GM11168 (cell line): ENCODE results near the gene CCDC80.
"Not testable (repeated sequence)": the region's sequence is repeated elsewhere in the genome, so short reads cannot be mapped to it uniquely, and the experiment has no call there.

Source experiments
- in situ Hi-C: fragments of 300-500 bp; cut with MboI; formaldehyde crosslinking; loops from one replicate; pipeline ENCODE4 v1.12.0; 2022; ENCODE audit warnings: low sequenced_read_pairs; ENCODE audit not compliant: unreplicated experiment

The CCDC80 gene

GRCh38 chr3:112670824-112671223 lies 29.9 kb upstream of the CCDC80 start:
- in situ Hi-C loops: no loop called here

GRCh38 chr3:112667599-112667998 lies 26.7 kb upstream of the CCDC80 start:
- in situ Hi-C loops: no loop called here

- in situ Hi-C loops: not testable (repeated sequence)
These were observed 24.1 kb upstream of the CCDC80 start for GRCh38 chr3:112665009-112665408.

GRCh38 chr3:112656043-112656442 lies 15.1 kb upstream of the CCDC80 start:
- in situ Hi-C loops: no loop called here

GRCh38 chr3:112654979-112655378 lies 14.0 kb upstream of the CCDC80 start:
- in situ Hi-C loops: no loop called here

- in situ Hi-C loops: no loop called here
These were observed 13.5 kb upstream of the CCDC80 start for GRCh38 chr3:112654492-112654891.

- in situ Hi-C loops: no loop called here
These were observed 12.9 kb upstream of the CCDC80 start for GRCh38 chr3:112653881-112654300.

- in situ Hi-C loops: no loop called here
These were observed 12.4 kb upstream of the CCDC80 start for GRCh38 chr3:112653209-112653871.

- in situ Hi-C loops: no loop called here
These were observed 10.6 kb upstream of the CCDC80 start for GRCh38 chr3:112651516-112651915.

- in situ Hi-C loops: no loop called here
These were observed 10.1 kb upstream of the CCDC80 start for GRCh38 chr3:112651071-112651470.

GRCh38 chr3:112650482-112650881 lies 9.5 kb upstream of the CCDC80 start:
- in situ Hi-C loops: no loop called here

- in situ Hi-C loops: loop anchor here (10.0 kb wide), 2 partner anchors 85 to 175 kb away; no protein-coding TSS in a partner anchor
These were observed 8.5 kb upstream of the CCDC80 start for GRCh38 chr3:112649478-112649735.

- in situ Hi-C loops: loop anchor here (10.0 kb wide), 2 partner anchors 88 to 178 kb away; no protein-coding TSS in a partner anchor
These were observed 6.2 kb upstream of the CCDC80 start for GRCh38 chr3:112647122-112647521.

GRCh38 chr3:112646623-112647022 lies 5.7 kb upstream of the CCDC80 start:
- in situ Hi-C loops: loop anchor here (10.0 kb wide), 2 partner anchors 88 to 178 kb away; no protein-coding TSS in a partner anchor

GRCh38 chr3:112644453-112644852 lies 3.5 kb upstream of the CCDC80 start:
- in situ Hi-C loops: loop anchor here (5.0 to 10.0 kb wide), 3 partner anchors 90 to 333 kb away; partner anchors contain the start of gene CD200R1

- in situ Hi-C loops: loop anchor here (5.0 to 10.0 kb wide), 3 partner anchors 91 to 334 kb away; partner anchors contain the start of gene CD200R1
These were observed 2.8 kb upstream of the CCDC80 start for GRCh38 chr3:112643621-112644240.

- in situ Hi-C loops: loop anchor here (5.0 to 10.0 kb wide), 3 partner anchors 92 to 334 kb away; partner anchors contain the start of gene CD200R1
These were observed 2.1 kb upstream of the CCDC80 start for GRCh38 chr3:112642912-112643506.

GRCh38 chr3:112640276-112640929 lies 540 bp downstream of the CCDC80 start:
- in situ Hi-C loops: loop anchor here (5.0 to 10.0 kb wide), 3 partner anchors 94 to 337 kb away; partner anchors contain the start of gene CD200R1

GRCh38 chr3:112639455-112640225 lies 1.3 kb downstream of the CCDC80 start:
- in situ Hi-C loops: loop anchor here (5.0 to 10.0 kb wide), 3 partner anchors 95 to 338 kb away; partner anchors contain the start of gene CD200R1
